ENCODE measurements around the gene MIOX.
"Not testable (repeated sequence)": the region's sequence is repeated elsewhere in the genome, so short reads cannot be mapped to it uniquely, and the experiment has no call there.

MIOX gene

DNA sequence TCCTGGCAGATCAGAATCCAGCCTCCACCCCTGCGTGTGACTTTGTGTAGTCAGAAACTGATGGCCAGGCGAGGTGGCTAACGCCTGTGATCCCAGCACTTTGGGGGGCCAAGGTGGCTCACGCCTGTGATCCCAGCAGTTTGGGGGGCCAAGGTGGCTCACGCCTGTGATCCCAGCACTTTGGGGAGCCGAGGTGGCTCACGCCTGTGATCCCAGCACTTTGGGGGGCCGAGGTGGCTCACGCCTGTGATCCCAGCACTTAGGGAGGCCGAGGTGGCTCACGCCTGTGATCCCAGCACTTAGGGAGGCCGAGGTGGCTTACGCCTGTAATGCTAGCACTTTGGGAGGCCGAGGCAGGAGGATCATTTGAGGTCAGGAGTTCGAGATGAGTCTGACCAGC is 26.5 kb downstream of the MIOX start:
- TF ChIP-seq, protein P1, sequence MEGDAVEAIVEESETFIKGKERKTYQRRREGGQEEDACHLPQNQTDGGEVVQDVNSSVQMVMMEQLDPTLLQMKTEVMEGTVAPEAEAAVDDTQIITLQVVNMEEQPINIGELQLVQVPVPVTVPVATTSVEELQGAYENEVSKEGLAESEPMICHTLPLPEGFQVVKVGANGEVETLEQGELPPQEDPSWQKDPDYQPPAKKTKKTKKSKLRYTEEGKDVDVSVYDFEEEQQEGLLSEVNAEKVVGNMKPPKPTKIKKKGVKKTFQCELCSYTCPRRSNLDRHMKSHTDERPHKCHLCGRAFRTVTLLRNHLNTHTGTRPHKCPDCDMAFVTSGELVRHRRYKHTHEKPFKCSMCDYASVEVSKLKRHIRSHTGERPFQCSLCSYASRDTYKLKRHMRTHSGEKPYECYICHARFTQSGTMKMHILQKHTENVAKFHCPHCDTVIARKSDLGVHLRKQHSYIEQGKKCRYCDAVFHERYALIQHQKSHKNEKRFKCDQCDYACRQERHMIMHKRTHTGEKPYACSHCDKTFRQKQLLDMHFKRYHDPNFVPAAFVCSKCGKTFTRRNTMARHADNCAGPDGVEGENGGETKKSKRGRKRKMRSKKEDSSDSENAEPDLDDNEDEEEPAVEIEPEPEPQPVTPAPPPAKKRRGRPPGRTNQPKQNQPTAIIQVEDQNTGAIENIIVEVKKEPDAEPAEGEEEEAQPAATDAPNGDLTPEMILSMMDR (conservative IDR thresholded peaks at IDR 0.05; ENCODE audit: low read depth) = no peak
- ChIA-PET POLR2A (ENCODE audit: low non-redundant PET) (no interaction called here), CTCF (no interaction called here)
- H3K27ac ChIP-seq = no peak overlapping the region
- DNase-seq (ENCODE audit: low spot score) = no peak

DNA sequence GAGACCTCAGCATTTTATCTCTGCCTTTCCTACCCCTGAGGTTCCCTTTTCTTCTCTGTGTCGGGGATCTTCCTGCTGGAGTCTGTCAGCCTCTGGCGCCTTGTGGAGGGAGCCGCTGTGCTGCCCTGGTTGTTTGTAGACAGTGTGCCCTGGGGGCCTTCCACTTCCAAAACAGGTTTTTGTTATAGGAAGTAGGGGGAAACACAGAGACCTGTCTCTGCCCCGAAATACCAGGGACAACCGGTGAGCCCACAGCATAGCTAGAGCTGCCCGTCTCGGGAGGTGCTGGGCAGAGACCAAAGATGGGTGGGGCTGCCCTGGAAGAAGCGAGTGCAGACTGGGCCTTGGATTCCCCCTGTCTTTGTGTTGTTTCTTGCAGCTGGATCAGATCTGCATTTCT is 29.4 kb downstream of the MIOX start:
- TF ChIP-seq, protein P1 (conservative IDR thresholded peaks at IDR 0.05; ENCODE audit: low read depth) = no peak
- DNase-seq (ENCODE audit: low spot score) = no peak
- ChIA-PET POLR2A (ENCODE audit: low non-redundant PET) (no interaction called here), CTCF (no interaction called here)
- peak overlapping the region; percentile 11; the same call in 1 of the 2 replicates for H3K27ac ChIP-seq

DNA sequence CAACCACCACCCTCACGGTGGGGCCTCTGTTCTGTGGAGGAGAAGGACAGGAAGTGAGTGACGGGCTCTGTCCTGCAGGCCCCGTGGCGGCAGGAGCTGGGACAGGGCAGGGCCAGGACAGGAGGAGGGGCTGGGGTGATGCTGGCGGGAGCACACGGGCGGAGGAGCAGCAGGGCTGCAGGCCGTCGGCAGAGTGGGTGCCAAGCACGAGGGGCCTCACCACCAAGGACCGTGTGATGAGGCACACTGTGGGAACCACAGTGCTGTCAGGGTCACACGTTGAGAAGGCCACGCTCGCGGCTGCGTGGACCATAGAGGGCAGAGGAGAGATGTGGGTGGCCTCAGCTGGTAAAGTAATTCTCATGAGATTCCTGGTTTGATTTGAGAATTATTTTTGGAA is 30.2 kb downstream of the MIOX start:
- no peak for DNase-seq (ENCODE audit: low spot score)
- TF ChIP-seq, protein P1 (conservative IDR thresholded peaks at IDR 0.05; ENCODE audit: low read depth) = no peak
- 0 out of 2 replicates have a peak overlapping the region, but pooled peaks have one; percentile 11 for H3K27ac ChIP-seq
- ChIA-PET CTCF (no interaction called here), POLR2A (ENCODE audit: low non-redundant PET) (no interaction called here)

DNA sequence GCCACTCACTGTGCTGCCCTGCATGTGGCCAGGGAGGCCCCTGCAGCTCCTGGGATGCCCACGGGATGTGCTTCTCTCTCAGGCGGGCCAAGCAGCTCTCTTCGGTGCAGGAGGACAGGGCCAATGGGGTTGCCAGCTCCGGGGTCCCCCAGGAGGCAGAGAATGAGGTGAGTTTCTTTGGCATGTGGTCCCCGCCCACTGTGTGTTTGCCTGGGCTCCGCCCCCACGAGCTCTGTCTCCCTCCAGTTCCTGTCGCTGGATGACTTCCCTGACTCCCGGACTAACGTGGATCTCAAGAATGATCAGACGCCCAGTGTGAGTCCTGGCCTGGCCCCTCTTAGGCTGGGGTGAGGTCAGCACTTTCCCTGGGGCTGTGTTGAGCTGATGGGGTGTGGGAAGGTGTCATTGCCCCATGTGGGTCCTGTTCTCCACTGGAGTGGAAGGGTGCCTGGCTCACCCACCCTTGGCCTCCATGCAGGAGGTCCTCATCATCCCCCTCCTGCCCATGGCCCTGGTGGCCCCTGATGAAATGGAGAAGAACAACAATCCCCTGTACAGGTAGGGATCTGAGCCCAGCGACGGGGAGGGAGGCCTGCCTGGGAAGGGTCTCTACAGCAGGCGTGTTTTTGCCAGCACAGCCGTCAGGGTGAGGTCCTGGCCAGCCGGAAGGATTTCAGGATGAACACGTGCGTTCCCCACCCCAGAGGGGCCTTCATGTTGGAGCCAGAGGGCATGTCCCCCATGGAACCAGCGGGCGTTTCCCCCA is 31.0 kb downstream of the MIOX start:
- ChIA-PET POLR2A (ENCODE audit: low non-redundant PET) (no interaction called here), CTCF (no interaction called here)
- TF ChIP-seq, protein P1 (conservative IDR thresholded peaks at IDR 0.05; ENCODE audit: low read depth) = no peak
- H3K27ac ChIP-seq = peak overlapping the region; percentile 16; the same call in 1 of the 2 replicates
- DNase-seq (ENCODE audit: low spot score) = no peak

DNA sequence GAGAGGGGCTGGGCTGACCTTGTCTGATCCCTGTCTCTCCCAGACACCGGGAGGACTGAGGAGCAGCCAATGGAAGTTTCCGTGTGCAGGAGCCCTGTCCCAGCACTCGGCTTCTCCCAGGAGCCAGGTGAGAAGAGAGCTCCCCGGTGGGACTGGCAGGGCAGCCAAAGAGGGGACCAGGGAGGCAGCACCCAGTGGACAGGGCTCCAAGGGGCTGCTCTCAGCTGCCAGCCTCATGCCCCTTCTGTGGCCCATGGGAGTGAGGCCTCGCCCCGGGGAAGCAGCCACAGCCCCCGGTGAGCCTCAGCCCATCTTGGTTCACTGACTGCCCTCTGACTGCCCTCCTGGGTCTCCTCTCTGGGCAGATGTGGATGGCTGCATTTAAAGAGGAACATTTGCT is 31.9 kb downstream of the MIOX start:
- ChIA-PET CTCF (interaction anchor here (0.6 kb wide), 1 partner anchor 266 kb away, joined by 4 read pairs; no protein-coding TSS in a partner anchor), POLR2A (ENCODE audit: low non-redundant PET) (no interaction called here)
- H3K27ac ChIP-seq = peak overlapping the region; percentile 16
- DNase-seq (ENCODE audit: low spot score) = no peak
- TF ChIP-seq, protein P1 (conservative IDR thresholded peaks at IDR 0.05; ENCODE audit: low read depth) = no peak

DNA sequence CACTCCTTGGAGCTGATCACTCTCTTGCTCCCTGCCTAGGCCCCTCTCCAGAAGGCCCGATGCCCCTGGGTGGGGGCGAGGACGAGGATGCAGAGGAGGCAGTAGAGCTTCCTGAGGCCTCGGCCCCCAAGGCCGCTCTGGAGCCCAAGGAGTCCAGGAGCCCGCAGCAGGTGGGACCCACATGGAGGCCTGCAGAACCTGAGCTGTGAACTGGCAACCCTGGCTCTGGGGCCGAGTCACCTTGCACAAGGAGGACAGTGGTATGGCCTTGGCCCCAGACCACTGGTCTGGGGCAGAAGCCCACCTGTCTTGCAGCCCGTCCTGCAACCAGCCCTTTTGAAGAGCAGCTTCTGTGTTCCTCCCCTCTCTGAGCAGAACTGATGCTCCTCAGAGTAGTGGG is 32.5 kb downstream of the MIOX start:
- peak overlapping the region; percentile 16 for H3K27ac ChIP-seq
- CTCF ChIA-PET = interaction anchor here (0.6 kb wide), 1 partner anchor 267 kb away, joined by 4 read pairs; no protein-coding TSS in a partner anchor
- TF ChIP-seq, protein P1 (conservative IDR thresholded peaks at IDR 0.05; ENCODE audit: low read depth) = no peak
- POLR2A ChIA-PET (ENCODE audit: low non-redundant PET) = no interaction called here
- no peak for DNase-seq (ENCODE audit: low spot score)

DNA sequence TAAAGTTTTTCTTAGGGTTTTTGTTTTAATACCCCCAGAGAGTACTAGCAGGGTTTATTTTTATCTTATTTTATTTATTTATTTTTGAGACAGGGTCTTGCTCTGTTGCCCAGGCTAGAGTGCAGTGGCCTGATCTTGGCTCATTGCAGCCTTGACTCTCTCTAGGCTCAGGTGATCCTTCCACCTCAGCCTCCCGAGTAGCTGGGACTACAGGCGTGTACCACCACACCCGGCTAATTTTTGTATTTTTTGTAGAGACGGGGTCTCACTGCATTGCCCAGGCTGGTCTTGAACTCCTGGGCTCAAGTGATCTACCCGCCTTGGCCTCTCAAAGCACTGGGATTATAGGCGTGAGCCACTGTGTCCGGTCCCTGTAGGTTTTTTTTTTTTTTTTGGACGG is 33.5 kb downstream of the MIOX start:
- CTCF ChIA-PET; POLR2A ChIA-PET (ENCODE audit: low non-redundant PET); DNase-seq (ENCODE audit: low spot score); H3K27ac ChIP-seq: not testable (repeated sequence)
